Measurements from ENCODE around the gene ARID3A. TPM values are rescaled to one million over a fixed set of nuclear protein-coding genes. Genes with fewer than 3 reads are reported as not detected.

Gene ARID3A
- total and polyA plus RNA-seq, 7 donors = 2.3 to 6.7 (median 4.2) TPM

DNA sequence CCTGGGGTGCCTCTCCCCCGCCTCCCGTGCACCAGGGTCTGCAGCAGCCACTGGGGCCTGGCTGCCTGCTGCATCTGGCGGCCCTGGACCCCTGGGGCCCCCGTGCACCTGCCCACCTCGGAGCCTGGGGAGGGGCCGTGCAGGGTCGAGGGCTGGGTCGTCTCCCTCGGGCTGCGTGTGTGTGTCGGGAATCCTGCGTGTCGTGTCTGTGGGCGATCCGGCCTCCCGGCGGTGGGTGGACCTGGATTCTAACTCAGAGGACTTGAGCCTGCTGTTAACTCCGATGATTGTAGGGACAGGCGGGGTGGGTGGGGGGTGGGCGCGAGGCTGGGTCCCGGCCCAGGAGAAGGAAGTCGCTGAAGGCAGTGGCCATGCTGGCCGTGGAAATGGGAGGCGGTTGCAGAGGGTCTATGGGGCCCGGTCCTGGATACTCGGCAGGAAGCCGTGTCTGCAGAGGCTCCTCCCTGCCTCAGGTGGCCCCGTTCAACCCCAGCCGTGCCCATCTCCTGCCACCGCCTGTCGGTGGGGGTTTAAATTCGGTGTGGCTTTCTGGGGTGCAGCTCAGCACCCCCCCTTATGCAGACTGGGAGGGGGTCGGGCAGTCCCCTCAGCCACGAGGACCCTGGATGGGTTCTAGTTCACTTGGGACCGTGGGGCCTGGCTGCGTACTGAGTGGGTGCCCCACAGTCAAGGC lies 48.9 kb downstream of the ARID3A start:
- Histone ChIP-seq H3K27ac (no peak overlapping the region), H3K27me3 (ENCODE audit: insufficient read depth in 3 of 3, low read length in 2 of 3) (peaks cover 0 to 7% (median 0%) of the 10 kb centered on the region in 3 donors), H3K4me1 (no peaks in the 10 kb centered on the region), H3K9me3 (peaks cover 17% of the 10 kb centered on the region), H3K36me3 (ENCODE audit: insufficient read depth in 1 of 2, low read depth in 1 of 2) (peaks cover 0 to 17% of the 10 kb centered on the region in 2 donors), H3K4me3 (no peak overlapping the region)
- intact Hi-C loops (cut with DNase I) = no loop called here
- ATAC-seq (no peak), DNase-seq (no peak)
- TF ChIP-seq, protein P1, sequence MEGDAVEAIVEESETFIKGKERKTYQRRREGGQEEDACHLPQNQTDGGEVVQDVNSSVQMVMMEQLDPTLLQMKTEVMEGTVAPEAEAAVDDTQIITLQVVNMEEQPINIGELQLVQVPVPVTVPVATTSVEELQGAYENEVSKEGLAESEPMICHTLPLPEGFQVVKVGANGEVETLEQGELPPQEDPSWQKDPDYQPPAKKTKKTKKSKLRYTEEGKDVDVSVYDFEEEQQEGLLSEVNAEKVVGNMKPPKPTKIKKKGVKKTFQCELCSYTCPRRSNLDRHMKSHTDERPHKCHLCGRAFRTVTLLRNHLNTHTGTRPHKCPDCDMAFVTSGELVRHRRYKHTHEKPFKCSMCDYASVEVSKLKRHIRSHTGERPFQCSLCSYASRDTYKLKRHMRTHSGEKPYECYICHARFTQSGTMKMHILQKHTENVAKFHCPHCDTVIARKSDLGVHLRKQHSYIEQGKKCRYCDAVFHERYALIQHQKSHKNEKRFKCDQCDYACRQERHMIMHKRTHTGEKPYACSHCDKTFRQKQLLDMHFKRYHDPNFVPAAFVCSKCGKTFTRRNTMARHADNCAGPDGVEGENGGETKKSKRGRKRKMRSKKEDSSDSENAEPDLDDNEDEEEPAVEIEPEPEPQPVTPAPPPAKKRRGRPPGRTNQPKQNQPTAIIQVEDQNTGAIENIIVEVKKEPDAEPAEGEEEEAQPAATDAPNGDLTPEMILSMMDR (IDR thresholded peaks at IDR 0.05) = no peak
- WGBS, 3 donors = 52 to 72% (median 56%) methylated on average over 27 to 37 of the region's 37 CpGs

DNA sequence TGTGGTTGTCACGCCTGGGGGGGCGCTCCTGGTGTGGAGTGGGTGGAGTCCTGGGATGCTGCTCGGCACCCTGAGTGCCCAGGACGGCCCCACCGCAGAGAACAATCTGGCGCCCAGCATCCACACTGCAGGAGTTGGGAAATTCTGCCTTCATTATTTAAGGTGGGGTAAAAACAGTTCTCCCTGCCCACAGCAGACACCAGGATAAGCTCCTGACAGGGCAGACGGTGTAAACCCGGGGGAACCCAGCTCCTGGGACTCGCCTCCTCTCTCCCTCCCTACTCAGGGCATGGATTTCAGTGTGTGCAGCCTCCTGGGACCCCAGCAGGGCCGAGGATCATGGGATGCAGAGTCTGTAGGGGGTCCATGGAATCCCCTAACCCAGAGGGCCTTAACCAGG lies 50.6 kb downstream of the ARID3A start:
- WGBS, 3 donors = 55 to 73% (median 72%) methylated on average over 10 of the region's 10 CpGs
- DNase-seq (no peak), ATAC-seq (peak in 1 of 4 donors; percentile 19)
- Histone ChIP-seq H3K27me3 (ENCODE audit: insufficient read depth in 3 of 3, low read length in 2 of 3) (peaks cover 0 to 7% (median 0%) of the 10 kb centered on the region in 3 donors), H3K36me3 (ENCODE audit: insufficient read depth in 1 of 2, low read depth in 1 of 2) (peaks cover 0 to 5% of the 10 kb centered on the region in 2 donors), H3K27ac (no peak overlapping the region), H3K4me1 (no peaks in the 10 kb centered on the region), H3K4me3 (no peak overlapping the region), H3K9me3 (peaks cover 4% of the 10 kb centered on the region)
- intact Hi-C loops (cut with DNase I) = no loop called here
- TF ChIP-seq, protein P1 (IDR thresholded peaks at IDR 0.05) = no peak

GRCh38 chr19:977058-977464 lies 51.2 kb downstream of the ARID3A start:
- WGBS, 3 donors = 59 to 76% (median 66%) methylated on average over 23 to 24 of the region's 24 CpGs
- H3K4me3 ChIP-seq = no peak overlapping the region
- H3K9me3 ChIP-seq = no peaks in the 10 kb centered on the region
- H3K36me3 ChIP-seq (ENCODE audit: insufficient read depth in 1 of 2, low read depth in 1 of 2) = no peaks in the 10 kb centered on the region
- TF ChIP-seq, protein P1 (IDR thresholded peaks at IDR 0.05) = no peak
- H3K27me3 ChIP-seq (ENCODE audit: insufficient read depth in 3 of 3, low read length in 2 of 3) = peaks cover 0 to 7% (median 0%) of the 10 kb centered on the region in 3 donors
- intact Hi-C loops (cut with DNase I) = no loop called here
- no peaks in the 10 kb centered on the region for H3K4me1 ChIP-seq
- ATAC-seq = peak in 1 of 4 donors; percentile 12
- no peak for DNase-seq
- no peak overlapping the region for H3K27ac ChIP-seq

DNA sequence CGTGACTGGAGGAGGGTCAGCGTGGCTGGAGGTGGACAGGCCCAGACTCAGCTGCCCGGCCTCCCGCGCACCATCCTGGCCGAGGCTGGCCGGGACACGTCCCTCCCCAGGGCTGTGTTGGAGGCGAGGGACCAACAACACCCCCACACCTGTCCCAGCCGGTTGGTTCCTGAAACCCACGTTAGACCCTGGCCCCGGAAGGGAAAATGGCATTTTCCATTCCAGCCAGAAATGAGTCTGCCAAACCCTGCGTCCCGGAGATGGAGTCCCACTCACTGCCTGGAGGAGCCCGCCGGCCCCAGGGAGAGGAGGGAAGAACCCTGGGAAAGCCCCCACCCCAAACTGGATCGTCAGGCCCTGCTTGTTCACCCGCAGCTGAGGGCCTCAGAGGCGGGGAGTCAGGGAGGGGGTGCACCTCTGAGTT lies 53.5 kb downstream of the ARID3A start:
- ATAC-seq = no peak
- no peaks in the 10 kb centered on the region for H3K9me3 ChIP-seq
- intact Hi-C loops (cut with DNase I) = no loop called here
- no peaks in the 10 kb centered on the region for H3K27me3 ChIP-seq (ENCODE audit: insufficient read depth in 3 of 3, low read length in 2 of 3)
- peaks cover 5% of the 10 kb centered on the region for H3K4me1 ChIP-seq
- DNase-seq = no peak
- no peak overlapping the region for H3K27ac ChIP-seq
- 48 to 60% (median 56%) methylated on average over 16 to 19 of the region's 19 CpGs for WGBS, 3 donors
- TF ChIP-seq, protein P1 (IDR thresholded peaks at IDR 0.05) = no peak
- H3K4me3 ChIP-seq = no peak overlapping the region
- no peaks in the 10 kb centered on the region for H3K36me3 ChIP-seq (ENCODE audit: insufficient read depth in 1 of 2, low read depth in 1 of 2)
